ENCODE measurements around the gene RBP7.
"Not testable (repeated sequence)": the region's sequence is repeated elsewhere in the genome, so short reads cannot be mapped to it uniquely, and the experiment has no call there.

Gene RBP7

DNA sequence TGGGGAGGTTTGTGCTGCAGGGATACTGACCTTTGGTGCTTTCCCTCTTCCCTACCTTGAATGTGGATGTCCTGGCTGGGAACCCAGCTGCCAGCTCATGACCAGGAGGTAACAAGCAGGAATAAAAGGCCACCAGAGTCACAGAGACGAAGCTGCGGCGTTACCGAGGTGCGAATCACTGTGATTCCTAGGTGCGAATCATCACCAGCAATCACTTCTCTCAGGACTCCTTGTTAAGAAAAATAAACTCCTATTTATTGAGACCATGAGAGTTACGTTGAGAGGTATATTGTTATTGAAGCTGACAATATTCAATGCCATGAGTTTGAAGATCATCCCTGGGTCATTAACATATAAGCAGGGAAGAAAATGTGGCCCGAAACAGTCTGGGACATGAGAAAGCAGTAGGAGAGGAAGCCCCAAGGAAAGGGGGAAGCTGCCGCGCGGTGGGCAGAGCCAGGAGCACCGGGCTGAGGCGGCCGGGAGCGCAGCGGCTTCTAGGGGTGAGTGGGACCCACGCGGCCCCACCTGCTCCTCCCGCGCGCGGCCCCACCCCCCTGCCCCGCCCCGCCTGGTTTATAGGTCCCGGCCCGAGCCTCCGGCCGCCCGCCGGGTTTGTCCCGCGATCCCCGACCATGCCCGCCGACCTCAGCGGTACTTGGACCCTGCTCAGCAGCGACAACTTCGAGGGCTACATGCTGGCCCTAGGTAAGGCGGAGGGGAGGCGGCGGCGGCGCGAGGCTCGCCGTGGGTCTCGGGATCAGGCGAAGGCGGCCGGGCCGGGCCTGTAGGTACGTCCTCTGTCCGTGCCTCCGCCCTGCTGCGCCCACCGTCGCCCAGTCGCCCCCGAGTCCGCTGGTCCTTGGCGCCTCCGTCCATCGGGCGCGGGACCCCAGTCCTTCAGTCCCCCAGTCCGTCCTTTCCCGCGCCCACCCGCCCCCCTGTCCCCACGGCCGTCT lies at the start of gene RBP7:
TSS of gene RBP7 (plus strand) at position 605 of the 959 bp plus-strand sequence. CDS start at position 636, 31 bp downstream.
- DNase-seq: no peak

DNA sequence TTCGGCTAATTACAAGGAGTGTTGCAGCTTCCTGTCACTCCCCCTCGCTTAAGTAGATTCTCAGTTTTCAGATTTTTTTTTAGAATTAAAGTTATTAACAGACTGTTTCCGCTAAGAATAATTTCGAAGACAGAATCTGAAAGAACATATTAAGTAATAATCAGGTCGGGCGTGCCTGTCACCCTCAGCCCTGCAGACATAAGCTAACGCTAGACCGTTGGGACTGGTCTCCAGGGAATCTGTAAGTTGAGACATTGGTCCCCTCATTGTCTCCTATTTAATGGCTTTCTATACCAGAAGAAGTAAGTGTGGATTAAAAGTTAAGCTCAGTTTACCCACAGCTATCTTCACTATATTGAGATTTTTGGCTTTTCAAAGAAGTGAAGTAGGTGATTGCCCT lies 39.3 kb upstream of the RBP7 start:
- no peak for DNase-seq

DNA sequence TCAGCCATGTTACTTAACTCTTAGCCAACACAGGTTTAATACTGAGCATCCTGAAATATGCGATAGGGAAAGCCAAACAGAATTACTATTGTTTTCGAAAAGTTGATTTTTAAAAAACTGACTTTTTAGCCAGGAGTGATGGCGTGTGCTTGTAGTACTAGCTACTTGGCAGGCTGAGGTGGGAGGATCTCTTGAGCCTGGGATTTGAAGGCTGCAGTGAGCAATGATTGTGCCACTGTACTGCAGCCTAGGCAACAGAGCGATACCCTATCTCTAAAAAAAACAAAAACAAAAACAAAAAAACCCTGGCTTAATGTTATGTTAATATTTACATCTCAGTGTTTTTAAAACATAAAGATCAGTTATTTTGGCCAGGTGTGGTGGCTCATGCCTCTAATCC lies 37.0 kb upstream of the RBP7 start:
- DNase-seq: no peak

DNA sequence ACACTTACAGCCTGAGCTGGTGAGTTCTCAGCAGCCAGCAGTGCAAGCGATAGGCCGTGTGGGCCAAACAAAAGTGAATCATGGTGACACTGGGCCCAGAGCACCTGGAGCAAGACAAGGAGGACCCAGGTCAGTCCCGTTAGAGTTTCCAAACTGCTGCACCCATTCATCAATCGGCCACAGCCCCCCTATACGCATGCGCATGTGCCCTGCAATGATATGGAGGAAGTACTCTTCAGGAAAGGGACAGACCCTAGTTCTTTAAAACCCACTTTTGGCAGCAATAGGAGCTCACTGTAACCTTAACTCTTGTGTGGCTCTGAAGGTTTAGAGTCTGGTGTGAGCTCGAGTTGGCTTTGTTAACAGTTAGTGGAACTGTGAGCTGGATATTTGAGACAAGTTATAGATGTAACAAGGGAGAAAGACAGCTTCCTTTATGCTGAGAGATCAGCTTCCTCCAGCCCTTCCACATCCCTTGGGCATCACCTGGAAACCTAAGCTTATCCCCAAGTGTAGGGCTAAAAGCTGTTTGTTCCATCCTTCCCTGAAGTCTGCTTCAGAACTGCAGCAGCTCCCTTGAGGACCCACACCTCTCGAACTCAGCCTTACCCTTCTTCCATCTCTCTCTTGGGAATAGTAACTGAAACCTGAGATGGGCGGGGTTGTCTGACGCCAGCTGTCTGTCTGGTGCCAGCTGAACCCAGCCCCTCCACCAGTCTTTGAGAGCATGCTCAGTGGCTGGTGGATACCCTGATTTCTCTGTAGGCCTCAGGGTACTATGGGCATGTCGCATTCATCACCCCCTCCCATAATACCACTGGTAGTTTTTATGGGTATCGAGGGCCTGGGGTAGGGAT lies 36.1 kb upstream of the RBP7 start:
- DNase-seq: peak in 1 of 2 experiments; percentile 60

DNA sequence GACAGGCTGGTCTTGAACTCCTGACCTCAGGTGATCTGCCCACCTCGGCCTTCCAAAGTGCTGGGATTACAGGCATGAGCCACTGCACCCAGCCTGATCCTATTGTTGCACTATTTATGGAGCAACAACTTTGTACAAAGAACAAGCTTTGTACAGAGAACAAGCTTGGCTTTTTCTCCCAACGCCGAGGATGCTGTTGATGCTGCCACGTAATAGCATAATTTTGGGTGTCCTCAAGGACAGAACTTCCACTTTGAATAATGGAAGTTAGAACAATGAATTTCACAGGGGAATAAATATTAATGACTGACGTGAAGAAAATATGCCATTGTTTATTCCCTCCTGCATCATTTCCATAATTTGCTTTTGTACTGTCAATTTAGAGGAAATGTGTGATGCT lies 12.8 kb upstream of the RBP7 start:
- no peak for DNase-seq

DNA sequence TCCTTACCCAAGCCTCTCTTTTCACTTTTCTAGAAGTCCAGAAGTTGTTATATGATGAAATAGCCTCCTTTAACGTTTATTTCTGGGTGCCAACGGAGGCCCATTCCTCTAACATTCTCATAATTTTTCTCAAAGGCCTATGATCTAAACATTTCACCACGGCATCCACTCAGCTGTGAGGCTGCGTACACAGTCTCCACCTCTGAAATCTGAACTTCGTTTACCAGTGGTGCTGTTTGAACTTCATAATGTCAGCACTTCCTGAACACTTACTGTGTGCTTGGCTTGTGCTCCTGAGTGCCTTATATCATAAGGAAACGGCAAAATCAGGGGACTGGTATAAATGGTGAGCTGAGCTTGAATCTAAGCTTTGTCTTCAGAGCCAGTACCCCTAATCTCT lies 12.0 kb upstream of the RBP7 start:
- no peak for DNase-seq

DNA sequence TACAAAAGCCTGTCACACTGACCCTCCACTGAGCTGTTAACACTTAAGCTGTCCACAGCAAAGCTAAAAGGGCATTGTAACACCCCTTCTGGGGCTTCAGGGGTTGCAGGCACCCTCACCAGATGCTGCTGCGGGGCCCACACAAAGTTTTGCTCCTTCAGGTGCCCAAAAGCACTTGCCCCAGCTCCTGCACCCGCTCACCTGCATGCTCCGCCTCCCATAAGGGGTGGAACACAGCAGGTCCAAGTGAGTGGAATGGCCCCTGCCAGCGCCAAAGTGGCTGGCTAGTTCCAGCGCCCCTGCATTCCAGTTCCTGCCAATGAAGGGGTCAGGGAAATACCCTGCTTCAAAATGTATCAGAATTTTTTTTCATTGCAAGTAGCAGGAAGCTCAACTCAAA lies 7.3 kb upstream of the RBP7 start:
- no peak for DNase-seq

DNA sequence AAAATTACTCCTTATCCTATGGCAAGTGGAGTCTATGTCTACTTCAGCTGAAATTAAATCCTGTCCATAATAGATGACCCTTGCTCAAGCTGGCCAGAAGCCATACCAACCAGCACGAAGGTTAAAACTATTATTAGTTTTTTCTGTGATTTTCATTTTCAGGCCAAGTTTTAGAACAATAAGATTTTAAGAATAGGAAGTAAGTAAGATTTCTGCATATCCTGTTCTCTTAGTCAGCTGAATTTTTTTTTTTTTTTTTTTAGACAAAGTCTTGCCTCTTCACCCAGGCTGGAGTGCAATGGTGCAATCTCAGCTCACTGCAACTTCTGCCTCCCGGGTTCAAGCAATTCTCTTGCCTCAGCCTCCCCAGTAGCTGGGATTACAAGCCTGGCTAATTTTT lies 6.1 kb upstream of the RBP7 start:
- DNase-seq: no peak

DNA sequence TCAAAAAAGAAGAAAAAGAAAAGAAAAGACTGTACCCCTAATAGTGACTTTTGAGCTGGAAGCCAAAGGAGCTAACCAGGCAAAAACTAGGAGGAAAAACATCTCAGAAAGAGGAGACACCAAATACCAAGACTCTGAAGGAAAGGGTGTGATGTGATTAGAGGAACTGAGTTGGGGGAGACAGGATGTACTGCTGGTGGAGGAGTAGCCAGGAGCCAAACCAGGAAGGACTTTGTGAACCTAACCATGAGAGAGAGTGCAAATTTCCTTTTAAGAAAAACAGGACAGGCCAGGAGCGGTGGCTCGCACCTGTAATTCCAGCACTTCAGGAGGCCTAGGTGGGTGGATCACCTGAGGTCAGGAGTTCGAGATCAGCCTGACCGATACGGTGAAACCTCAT lies 4.1 kb upstream of the RBP7 start:
- DNase-seq: no peak

DNA sequence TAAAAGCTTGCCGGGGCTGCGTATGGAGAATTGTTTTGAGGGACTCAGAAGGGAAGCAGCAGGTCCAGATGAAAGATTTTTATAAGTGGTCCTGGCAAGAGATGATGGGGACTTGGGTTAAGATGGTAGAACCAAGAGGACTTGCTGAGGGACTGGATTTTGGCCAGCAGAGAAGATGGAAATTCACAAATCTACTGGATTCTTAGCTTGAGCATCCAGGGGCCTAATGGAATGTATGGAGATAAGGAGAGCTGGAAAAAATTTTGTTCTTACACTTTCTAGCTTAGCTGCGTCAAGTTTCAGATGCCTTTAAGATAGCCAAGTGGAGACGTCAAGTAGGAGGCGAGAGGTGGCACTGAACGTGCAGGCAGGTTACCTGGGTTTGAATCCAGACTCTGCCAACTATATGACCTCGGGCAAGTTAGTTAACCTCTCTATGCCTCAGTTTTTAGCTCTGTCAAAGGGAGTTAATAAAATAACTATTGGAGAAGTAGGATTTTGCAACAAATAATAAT lies 3.4 kb upstream of the RBP7 start:
- no peak for DNase-seq

DNA sequence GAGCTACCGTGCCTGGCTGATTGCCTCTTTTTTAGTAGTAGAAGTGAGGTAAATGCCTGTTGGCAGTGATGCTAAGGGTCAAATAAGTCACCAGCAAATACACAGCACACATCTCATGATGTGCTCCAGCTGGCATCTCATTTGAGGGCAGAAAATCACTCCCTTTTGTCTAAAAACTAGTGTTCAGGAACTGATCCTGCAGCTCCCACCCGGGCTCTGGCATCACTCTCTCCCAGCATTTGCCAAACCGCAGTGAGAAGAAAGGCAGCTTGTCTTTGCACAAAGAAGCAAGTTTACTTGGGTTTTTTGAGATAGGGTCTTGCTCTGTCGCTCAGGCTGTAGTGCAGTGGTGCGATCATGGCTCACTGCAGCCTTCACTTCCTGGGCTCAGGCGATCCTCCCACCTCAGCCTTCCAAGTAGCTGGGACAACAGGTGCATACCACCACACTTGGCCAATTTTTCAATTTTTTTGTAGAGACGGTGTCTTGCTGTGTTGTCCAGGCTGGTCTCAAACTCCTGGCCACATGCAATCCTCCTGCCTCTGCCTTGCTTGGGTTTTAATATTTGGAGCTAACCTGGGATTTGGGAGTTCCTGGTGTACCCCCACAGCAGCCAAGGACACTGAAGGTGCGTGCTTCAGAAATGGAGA lies 4.1 kb downstream of the RBP7 start:
- no peak for DNase-seq

DNA sequence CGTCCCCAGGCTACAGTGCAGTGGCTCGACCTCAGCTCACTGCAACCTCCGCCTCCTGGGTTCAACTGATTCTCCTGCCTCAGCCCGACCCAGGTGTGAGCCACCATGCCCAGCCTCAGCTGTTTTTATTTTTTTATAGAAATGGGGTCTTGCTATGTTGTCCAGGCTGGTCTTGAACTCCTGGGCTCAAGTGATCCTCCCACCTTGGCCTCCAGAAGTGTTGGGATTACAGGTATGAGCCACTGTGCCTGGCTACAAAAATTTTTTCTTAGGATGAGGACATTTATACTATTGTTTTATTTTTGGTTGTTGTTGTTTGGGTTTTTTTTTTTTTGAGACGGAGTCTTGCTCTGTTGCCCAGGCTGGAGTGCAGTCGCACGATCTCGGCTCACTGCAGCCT lies 8.2 kb downstream of the RBP7 start:
- DNase-seq: not testable (repeated sequence)

DNA sequence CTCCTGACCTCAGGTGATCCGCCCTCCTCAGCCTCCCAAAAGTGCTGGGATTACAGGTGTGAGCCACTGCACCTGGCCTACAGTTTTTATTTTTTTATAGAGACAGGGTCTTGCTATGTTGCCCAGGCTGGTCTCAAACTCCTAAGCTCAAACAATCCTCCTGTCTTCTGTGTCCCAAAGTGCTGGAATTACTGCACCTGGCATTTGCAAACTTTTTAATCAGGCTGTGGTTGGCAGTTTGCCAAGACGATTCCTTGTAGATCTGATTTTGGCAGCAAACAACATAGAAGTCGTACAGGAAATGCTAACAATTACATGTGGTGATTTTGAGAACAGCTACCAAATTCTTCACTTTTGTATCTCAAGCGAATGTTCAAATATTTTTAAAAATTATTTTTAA lies 10.1 kb downstream of the RBP7 start:
- DNase-seq: peak in 1 of 2 experiments; percentile 19

DNA sequence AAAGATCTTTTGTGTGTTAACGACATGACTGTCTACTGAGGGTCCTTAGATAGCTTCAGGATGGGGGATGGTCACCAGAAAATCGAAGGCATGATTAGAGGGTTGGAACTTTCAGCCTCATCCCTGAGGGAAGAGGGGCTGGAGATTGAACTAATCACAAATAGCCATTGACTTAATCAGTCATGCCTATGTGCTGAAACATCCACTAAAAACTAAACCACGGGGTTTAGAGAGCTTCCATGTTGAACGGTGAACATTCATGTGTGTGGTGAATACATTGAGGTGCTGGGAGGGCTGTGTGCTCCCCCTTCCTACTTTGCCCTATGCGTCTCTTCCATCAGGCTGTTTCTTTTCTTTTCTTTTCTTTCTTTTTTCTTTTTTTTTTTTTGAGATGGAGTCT lies 17.0 kb downstream of the RBP7 start:
- DNase-seq: no peak

DNA sequence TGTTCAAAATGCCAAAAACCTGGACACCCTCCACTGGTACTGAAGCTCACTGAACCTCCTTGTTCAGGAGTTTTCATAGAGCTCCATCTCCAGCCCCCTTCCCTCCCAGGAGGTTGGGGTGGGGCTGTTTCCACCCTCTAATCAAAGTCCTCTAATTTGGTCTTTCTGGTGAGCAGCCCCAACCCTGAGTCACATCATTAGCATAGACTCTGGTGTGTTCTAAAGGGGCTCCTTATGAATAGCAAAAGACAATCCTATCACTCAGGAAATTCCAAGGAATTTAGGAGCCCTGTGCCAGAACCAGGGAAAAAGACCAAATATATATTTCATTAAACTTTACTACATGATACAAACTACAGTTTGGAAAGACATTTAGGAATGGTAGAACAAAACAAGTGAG lies 22.5 kb downstream of the RBP7 start:
- no peak for DNase-seq

DNA sequence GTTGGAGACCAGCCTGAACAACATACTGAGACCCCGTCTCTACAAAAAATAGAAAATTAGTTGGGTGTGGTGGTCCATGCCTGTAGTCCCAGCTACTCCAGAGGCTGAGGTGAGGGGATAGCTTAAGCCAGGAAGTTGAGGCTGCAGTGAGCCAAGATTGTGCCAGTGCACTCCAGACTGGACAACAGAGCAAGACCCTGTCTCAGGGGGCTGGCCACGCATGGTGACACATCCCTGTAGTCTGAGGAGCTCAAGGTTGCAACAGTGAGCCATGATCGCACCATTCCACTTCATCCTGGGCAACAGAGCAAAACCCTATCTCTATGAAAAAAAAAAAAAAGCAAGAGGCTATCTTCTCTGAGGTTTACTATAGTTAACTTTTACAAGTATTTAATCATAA lies 23.1 kb downstream of the RBP7 start:
- no peak for DNase-seq

DNA sequence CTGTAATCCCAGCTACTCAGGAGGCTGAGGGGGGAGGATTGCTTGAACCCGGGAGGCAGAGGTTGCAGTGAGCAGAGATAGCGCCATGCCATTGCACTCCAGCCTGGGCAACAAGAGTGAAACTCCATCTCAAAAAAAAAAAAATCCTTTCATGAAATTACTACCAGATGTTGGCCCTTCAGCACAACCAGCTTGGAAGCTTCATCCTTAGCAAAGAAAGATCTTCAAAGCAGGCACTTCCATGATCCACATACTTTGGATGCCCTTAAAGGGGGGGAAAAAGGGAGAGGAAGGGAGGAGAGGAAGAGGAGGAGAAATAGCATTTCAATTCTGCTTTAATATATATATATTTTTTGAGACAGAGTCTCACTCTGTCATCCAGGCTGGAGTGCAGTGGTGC lies 23.6 kb downstream of the RBP7 start:
- DNase-seq: not testable (repeated sequence)

DNA sequence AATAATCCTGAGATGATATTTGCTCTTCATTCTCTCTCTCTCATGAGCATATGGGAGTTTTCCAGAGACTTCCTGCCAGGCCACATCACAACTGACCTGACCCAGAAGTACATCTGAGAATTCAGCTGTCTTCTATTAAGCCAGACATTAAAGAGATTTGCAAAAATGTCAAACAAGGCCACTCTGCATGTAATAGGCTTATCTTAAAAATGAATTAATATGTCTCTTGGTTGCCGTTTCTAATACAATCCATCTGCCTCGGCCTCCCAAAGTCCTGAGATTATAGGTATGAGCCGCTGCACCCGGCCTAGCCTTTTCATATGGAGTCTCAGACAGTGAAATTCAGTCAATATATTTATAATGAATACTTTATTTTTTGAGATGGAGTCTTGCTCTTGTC lies 25.0 kb downstream of the RBP7 start:
- not testable (repeated sequence) for DNase-seq

DNA sequence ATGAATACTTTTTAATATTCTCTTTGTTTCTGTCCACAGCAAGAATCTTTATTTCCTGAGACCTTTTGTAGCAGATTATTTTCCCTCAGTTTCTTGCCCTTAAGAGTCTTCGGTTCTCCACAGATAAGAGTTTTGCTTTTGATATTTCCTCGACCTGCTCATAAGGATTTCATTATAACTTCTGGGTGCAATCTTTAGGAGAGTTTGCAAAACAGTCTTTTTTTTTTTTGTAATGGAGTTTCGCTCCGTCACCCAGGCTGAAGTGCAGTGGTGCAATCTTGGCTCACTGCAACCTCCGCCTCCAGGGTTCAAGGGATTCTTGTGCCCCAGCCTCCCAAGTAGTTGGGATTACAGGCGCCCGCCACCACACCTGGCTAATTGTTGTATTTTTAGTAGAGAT lies 25.6 kb downstream of the RBP7 start:
- DNase-seq: no peak

DNA sequence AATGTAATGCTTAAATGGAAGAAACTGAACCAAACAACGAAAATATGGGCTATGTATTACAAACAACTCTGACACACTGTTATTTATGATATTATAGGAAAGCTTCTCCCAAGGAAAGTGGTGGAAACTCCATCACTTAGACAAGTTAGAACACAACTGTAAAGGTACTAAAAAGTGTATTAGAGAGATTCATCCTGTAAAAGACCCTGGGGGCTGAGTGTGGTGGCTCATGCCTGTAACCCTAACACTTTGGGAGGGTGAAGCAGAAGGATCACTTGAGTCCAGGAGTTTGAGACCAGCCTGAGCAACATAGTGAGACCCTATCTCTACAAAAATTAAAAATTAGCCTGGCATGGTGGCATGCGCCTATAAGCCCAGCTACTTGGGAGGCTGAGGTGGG lies 28.3 kb downstream of the RBP7 start:
- no peak for DNase-seq

DNA sequence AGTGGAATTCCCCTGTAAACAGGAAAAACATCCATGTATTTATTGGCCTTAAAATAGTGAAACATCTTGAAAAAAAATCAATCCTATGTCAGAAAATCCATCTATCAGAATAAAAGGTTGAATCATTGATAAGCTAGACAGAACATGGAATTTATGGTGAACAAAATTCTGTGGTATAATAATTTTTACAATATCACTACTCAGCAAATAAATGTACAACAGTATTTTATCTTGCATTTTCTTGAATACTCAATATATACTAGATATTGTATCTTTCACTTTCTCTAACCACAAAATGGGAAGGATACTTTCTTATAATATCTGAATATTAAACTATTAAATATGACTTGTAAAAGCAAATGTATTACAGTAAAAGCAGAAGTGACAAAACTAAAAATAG lies 30.0 kb downstream of the RBP7 start:
- DNase-seq: no peak

DNA sequence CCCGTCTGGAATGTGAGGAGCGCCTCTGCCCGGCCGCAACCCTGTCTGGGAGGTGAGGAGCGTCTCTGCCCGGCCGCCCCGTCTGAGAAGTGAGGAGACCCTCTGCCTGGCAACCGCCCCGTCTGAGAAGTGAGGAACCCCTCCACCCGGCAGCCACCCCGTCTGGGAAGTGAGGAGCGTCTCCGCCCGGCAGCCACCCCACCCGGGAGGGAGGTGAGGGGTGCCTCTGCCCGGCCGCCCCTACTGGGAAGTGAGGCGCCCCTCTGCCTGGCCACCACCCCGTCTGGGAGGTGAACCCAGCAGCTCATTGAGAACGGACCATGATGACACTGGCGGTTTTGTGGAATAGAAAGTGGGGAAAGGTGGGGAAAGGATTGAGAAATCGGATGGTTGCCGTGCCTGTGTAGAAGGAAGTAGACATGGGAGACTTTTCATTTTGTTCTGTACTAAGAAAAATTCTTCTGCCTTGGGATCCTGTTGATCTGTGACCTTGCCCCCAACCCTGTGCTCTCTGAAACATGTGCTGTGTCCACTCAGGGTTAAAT lies 32.0 kb downstream of the RBP7 start:
- not testable (repeated sequence) for DNase-seq

DNA sequence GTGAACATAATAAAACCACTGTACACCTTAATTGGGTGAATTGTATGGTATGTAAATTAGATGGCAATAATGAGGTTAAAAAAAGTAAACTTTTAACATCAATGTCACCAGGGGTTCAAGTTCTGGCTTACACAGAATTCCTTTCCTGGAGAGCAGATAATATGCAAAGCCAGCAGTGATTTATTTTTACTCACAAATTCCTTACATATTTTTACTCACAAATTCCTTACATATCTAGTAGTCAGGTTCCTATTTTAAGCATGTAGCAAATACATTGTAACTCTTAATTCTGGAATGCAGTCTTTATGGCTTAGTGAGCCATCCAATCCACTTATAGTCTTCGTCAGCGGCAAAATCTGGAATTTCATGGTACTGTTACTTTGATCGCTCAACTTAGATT lies 34.4 kb downstream of the RBP7 start:
- DNase-seq: no peak

Data from NCI-H446 (cell line).